GM04503 (cell line): ENCODE results near the gene ADRA2A.

Experiments
- DNase-seq: peaks from one replicate; pipeline ENCODE4 v3.0.0-alpha.2; 2012; ENCODE audit warnings: low read depth

ADRA2A gene

GRCh38 chr10:111076682-111077478 lies at the start of gene ADRA2A:
ADRA2A (plus strand) TSS chr10:111077029; CDS start chr10:111077997, 968 bp downstream.
- peak; percentile 27 for DNase-seq

- no peak for DNase-seq
Observed at GRCh38 chr10:111030042-111030750, 46.6 kb upstream of the ADRA2A start.

- peak; percentile 9 for DNase-seq
Observed at GRCh38 chr10:111034598-111035310, 42.1 kb upstream of the ADRA2A start.

GRCh38 chr10:111035542-111035941 lies 41.3 kb upstream of the ADRA2A start:
- DNase-seq: no peak

GRCh38 chr10:111037858-111038257 lies 39.0 kb upstream of the ADRA2A start:
- DNase-seq: no peak

- DNase-seq: no peak
Observed at GRCh38 chr10:111039522-111039921, 37.3 kb upstream of the ADRA2A start.

GRCh38 chr10:111057006-111057405 lies 19.8 kb upstream of the ADRA2A start:
- no peak for DNase-seq

GRCh38 chr10:111063471-111063870 lies 13.4 kb upstream of the ADRA2A start:
- DNase-seq: no peak

- DNase-seq: no peak
Observed at GRCh38 chr10:111072232-111072631, 4.6 kb upstream of the ADRA2A start.

GRCh38 chr10:111075577-111076185 lies 1.1 kb upstream of the ADRA2A start:
- DNase-seq: no peak

GRCh38 chr10:111076191-111076681 lies 593 bp upstream of the ADRA2A start:
- DNase-seq: peak; percentile 10

GRCh38 chr10:111077479-111077784 lies 603 bp downstream of the ADRA2A start:
- no peak for DNase-seq

- DNase-seq: no peak
Observed at GRCh38 chr10:111077785-111078504, 1.1 kb downstream of the ADRA2A start.

GRCh38 chr10:111078505-111079185 lies 1.8 kb downstream of the ADRA2A start:
- no peak for DNase-seq

- DNase-seq: no peak
Observed at GRCh38 chr10:111079241-111079760, 2.5 kb downstream of the ADRA2A start.

GRCh38 chr10:111079781-111080180 lies 3.0 kb downstream of the ADRA2A start:
- DNase-seq: no peak

- DNase-seq: no peak
Observed at GRCh38 chr10:111080224-111080623, 3.4 kb downstream of the ADRA2A start.

GRCh38 chr10:111081595-111081994 lies 4.8 kb downstream of the ADRA2A start:
- DNase-seq: no peak

- no peak for DNase-seq
Observed at GRCh38 chr10:111082102-111082975, 5.5 kb downstream of the ADRA2A start.
